Suprapubic skin (tissue), 3 donors: ENCODE data around the gene NRCAM.
"Not testable (repeated sequence)": the region's sequence is repeated elsewhere in the genome, so short reads cannot be mapped to it uniquely, and the experiment has no call there.

Source experiments
- CTCF ChIP-seq, 2 donors: fragments of 200-600 bp in 1 of 2; fragments of 450-650 bp in 1 of 2; sonication (generic) in 1 of 2; IDR thresholded peaks; one replicate each; pipeline ENCODE4 v1.5.1; 2016 to 2019; ENCODE audit warnings: antibody characterized with exemption in 2 of 2, mild to moderate bottlenecking in 1 of 2, moderate library complexity in 1 of 2
- EP300 ChIP-seq: sonication (generic); formaldehyde crosslinking; IDR thresholded peaks from one replicate; pipeline ENCODE4 v1.6.1; 2017; ENCODE audit warnings: antibody characterized with exemption
- POLR2A ChIP-seq, 2 donors: fragments of 450-650 bp; IDR thresholded peaks; one replicate each; pipeline ENCODE4 v1.6.1; 2017; ENCODE audit warnings: antibody characterized with exemption in 2 of 2, mild to moderate bottlenecking in 2 of 2, moderate library complexity in 2 of 2

GRCh38 chr7:108466322-108466721 is 10.1 kb upstream of the NRCAM start:
- not testable (repeated sequence) for TF ChIP-seq CTCF (IDR thresholded peaks at IDR 0.05); POLR2A (IDR thresholded peaks at IDR 0.05); EP300
